ENCODE results near the gene CLTCL1. TPM values are rescaled to one million over a fixed set of nuclear protein-coding genes. Genes with fewer than 3 reads are reported as not detected.
"Not testable (repeated sequence)": the region's sequence is repeated elsewhere in the genome, so short reads cannot be mapped to it uniquely, and the experiment has no call there.

Gene CLTCL1
- total RNA-seq, 1 donor from 2014 or later, result 13.5 TPM

DNA sequence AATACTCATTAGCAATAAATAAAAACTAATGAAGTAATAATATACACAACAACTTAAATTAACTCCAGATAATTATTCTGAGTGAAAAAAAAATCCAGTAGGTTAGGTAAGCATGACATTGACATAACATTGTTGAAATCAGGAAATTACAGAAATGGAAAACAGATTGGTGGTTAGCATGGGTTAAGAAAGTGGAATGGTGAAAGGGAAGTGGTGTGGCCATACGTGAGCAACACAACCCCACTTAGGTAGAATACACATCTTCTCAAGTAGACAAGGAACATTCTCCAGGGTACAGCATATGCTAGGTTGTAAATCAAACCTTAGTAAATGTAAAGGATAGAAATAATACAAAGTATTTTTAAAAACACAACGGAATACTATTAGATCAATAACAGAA is 30.2 kb upstream of the CLTCL1 start:
- Mint-ChIP-seq H3K4me3 (ENCODE audit: unreplicated experiment) (no peak overlapping the region), H3K27me3 (ENCODE audit: unreplicated experiment) (no peaks in the 10 kb centered on the region), H3K27ac (ENCODE audit: unreplicated experiment) (no peak overlapping the region), H3K4me1 (ENCODE audit: unreplicated experiment) (no peaks in the 10 kb centered on the region), H3K36me3 (ENCODE audit: low read depth, unreplicated experiment) (peaks cover 3% of the 10 kb centered on the region), H3K9me3 (ENCODE audit: unreplicated experiment) (peaks cover 4% of the 10 kb centered on the region)
- no peak for DNase-seq (ENCODE audit: low spot score)
- TF ChIP-seq, protein P1, sequence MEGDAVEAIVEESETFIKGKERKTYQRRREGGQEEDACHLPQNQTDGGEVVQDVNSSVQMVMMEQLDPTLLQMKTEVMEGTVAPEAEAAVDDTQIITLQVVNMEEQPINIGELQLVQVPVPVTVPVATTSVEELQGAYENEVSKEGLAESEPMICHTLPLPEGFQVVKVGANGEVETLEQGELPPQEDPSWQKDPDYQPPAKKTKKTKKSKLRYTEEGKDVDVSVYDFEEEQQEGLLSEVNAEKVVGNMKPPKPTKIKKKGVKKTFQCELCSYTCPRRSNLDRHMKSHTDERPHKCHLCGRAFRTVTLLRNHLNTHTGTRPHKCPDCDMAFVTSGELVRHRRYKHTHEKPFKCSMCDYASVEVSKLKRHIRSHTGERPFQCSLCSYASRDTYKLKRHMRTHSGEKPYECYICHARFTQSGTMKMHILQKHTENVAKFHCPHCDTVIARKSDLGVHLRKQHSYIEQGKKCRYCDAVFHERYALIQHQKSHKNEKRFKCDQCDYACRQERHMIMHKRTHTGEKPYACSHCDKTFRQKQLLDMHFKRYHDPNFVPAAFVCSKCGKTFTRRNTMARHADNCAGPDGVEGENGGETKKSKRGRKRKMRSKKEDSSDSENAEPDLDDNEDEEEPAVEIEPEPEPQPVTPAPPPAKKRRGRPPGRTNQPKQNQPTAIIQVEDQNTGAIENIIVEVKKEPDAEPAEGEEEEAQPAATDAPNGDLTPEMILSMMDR (IDR thresholded peaks at IDR 0.05; ENCODE audit: unreplicated experiment), result no peak

DNA sequence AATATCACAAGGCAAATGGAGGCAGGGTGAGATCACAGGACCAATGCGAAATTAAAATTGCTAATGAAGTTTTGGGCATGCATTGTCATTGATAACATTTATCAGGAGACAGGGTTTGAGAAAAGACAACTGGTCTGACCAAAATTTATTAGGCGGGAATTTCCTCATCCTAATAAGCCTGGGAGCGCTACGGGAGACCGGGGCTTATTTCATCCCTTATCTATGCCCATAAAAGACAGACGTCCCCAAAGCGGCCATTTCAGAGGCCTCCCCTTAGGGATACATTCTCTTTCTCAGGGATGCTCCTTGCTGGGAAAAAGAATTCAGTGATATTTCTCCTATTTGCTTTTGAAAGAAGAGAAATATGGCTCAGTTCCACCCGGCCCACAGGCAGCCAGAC is 28.6 kb upstream of the CLTCL1 start:
- H3K4me1 Mint-ChIP-seq (ENCODE audit: unreplicated experiment); H3K9me3 Mint-ChIP-seq (ENCODE audit: unreplicated experiment); H3K4me3 Mint-ChIP-seq (ENCODE audit: unreplicated experiment); H3K36me3 Mint-ChIP-seq (ENCODE audit: low read depth, unreplicated experiment); H3K27ac Mint-ChIP-seq (ENCODE audit: unreplicated experiment); H3K27me3 Mint-ChIP-seq (ENCODE audit: unreplicated experiment); DNase-seq (ENCODE audit: low spot score): not testable (repeated sequence)

DNA sequence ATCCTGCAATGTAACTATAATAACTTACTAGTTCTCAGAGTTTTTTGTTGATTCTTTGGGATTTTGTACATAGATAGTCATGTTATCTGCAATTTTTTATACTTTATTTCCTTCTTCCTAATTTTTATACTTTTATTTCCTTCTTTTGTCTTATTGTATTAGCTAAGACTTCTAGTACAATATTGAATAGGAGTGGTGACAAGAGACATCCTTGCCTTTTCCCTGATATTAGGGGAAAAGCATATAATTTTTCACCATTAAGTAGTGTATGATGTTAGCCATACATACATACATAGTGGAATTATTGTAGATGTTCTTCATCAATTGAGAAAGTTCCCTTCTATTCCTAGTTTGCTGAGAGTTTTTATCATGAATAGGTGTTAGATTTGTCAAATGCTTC is 27.8 kb upstream of the CLTCL1 start:
- peaks cover 2% of the 10 kb centered on the region for H3K27me3 Mint-ChIP-seq (ENCODE audit: unreplicated experiment)
- H3K9me3 Mint-ChIP-seq (ENCODE audit: unreplicated experiment), result peaks cover 4% of the 10 kb centered on the region
- TF ChIP-seq, protein P1 (IDR thresholded peaks at IDR 0.05; ENCODE audit: unreplicated experiment), result no peak
- no peak for DNase-seq (ENCODE audit: low spot score)
- no peak overlapping the region for H3K4me3 Mint-ChIP-seq (ENCODE audit: unreplicated experiment)
- peaks cover 3% of the 10 kb centered on the region for H3K36me3 Mint-ChIP-seq (ENCODE audit: low read depth, unreplicated experiment)
- no peaks in the 10 kb centered on the region for H3K4me1 Mint-ChIP-seq (ENCODE audit: unreplicated experiment)
- no peak overlapping the region for H3K27ac Mint-ChIP-seq (ENCODE audit: unreplicated experiment)

DNA sequence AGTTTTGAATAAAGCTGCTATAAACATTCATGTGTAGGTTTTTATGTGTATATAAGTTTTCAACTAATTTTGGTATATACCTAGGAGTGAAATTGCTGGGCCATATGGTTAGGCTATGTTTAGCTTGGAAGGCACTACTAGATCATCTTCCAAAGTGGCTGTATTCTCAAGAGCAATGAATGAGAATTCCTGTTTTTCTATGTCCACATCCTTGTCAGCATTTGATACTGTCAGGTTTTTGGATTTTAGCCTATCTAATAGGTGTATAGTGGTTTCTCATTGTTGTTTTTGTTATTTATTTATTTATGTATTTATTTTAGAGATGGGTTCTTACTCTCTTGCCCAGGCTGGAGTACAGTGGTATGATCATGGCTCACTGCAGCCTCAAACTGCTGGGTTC is 26.3 kb upstream of the CLTCL1 start:
- Mint-ChIP-seq H3K4me3 (ENCODE audit: unreplicated experiment) (no peak overlapping the region), H3K9me3 (ENCODE audit: unreplicated experiment) (peaks cover 4% of the 10 kb centered on the region), H3K27ac (ENCODE audit: unreplicated experiment) (no peak overlapping the region), H3K36me3 (ENCODE audit: low read depth, unreplicated experiment) (peaks cover 3% of the 10 kb centered on the region), H3K27me3 (ENCODE audit: unreplicated experiment) (peaks cover 2% of the 10 kb centered on the region), H3K4me1 (ENCODE audit: unreplicated experiment) (no peaks in the 10 kb centered on the region)
- TF ChIP-seq, protein P1 (IDR thresholded peaks at IDR 0.05; ENCODE audit: unreplicated experiment), result no peak
- no peak for DNase-seq (ENCODE audit: low spot score)

DNA sequence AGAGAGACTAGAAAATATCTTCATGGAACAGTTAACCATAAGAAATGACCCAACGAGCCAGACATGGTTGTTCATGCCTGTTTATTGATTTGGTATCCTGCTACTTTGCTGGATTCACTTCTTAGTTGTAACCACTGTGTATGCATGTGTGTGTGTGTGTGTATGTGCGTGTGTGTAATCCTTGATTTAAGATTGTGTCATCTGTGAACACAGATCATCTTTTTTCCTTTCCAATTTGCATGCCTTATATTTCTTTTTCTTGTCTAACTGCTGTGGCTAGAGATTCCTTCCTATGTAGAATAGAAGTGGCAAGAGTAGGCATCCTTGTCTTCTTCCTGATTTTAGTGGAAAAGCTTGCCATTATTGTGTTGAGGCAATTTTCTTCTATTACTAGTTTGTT is 16.4 kb upstream of the CLTCL1 start:
- Mint-ChIP-seq H3K36me3 (ENCODE audit: low read depth, unreplicated experiment) (no peaks in the 10 kb centered on the region), H3K27ac (ENCODE audit: unreplicated experiment) (no peak overlapping the region), H3K9me3 (ENCODE audit: unreplicated experiment) (no peaks in the 10 kb centered on the region), H3K4me3 (ENCODE audit: unreplicated experiment) (no peak overlapping the region), H3K27me3 (ENCODE audit: unreplicated experiment) (peaks cover 2% of the 10 kb centered on the region), H3K4me1 (ENCODE audit: unreplicated experiment) (no peaks in the 10 kb centered on the region)
- TF ChIP-seq, protein P1 (IDR thresholded peaks at IDR 0.05; ENCODE audit: unreplicated experiment), result no peak
- no peak for DNase-seq (ENCODE audit: low spot score)

DNA sequence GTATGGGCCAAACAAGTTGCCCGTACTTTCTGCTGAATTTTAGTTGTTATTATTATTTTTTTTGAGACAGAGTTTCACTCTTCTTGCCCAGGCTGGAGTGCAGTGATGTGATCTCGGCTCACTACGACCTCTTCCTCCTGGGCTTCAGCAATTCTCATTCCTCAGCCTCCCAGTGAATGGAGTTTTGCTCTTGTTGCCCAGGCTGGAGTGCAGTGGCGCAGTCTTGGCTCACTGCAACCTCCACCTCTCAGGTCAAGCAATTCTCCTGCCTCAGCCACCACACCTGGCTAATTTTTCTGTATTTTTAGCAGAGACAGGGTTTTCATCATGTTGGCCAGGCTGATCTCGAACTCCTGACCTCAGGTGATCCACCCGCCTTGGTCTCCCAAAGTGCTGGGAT is 15.0 kb upstream of the CLTCL1 start:
- H3K36me3 Mint-ChIP-seq (ENCODE audit: low read depth, unreplicated experiment); H3K27me3 Mint-ChIP-seq (ENCODE audit: unreplicated experiment); H3K27ac Mint-ChIP-seq (ENCODE audit: unreplicated experiment); H3K4me1 Mint-ChIP-seq (ENCODE audit: unreplicated experiment); H3K9me3 Mint-ChIP-seq (ENCODE audit: unreplicated experiment); DNase-seq (ENCODE audit: low spot score); H3K4me3 Mint-ChIP-seq (ENCODE audit: unreplicated experiment): not testable (repeated sequence)

All from endothelial cell (in vitro differentiated cells).